ENCODE results near the gene ZNF275.

- TF ChIP-seq CTCF (IDR thresholded peaks at IDR 0.05; ENCODE audit: insufficient read depth, low read depth, low read length) (no peak), EZH2 (IDR thresholded peaks at IDR 0.05; ENCODE audit: insufficient read depth, low read length) (no peak)
Observed at GRCh38 chrX:153301746-153302145, 32.2 kb upstream of the ZNF275 start.

Data from astrocyte (in vitro differentiated cells and primary cell).